ENCODE data around the gene LDLRAD3. TPM values are rescaled to one million over a fixed set of nuclear protein-coding genes. Genes with fewer than 3 reads are reported as not detected.

The LDLRAD3 gene
- total RNA-seq, 4 donors from 2014 or later: 0.37 to 43.2 (median 3.7) TPM

DNA sequence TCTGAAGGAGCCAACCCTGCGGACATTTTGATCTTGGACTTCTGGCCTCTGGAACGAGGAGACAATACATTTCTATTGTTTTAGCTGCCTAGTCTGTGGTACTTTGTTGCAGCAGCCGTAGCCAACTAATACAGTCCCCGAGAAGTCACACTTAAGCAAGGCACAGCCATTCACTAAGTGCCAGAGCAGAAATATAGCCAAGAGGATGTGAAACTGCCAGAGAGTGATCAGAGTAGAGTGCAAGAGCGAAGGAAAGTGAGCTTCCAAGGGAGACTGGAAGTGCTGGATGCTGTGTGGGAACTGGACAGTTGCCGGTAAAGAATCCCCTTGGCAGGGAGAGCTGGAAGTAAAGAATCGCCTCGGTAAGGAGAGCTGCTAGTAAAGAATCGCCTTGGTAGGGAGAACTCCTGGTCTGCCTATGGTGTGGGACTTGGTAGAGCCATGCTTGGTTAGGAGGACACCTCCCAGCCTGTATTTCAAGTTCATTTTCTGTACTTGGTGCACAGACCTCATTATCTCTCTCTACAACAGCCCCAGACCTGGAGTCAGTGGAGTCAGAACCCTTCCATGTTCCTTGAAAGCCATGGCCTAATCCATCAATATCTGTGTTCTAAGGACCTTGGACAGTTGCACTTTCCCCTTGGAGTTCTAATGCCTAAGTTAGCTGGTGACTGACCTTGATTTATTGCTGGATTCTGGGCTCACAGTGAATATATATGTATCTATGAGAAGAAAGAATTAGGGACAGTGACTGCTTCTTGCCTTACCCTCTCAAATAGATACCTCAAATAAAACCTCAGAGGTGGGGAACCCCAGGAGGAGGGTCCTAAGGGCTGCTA, 162.1 kb downstream of the LDLRAD3 start:
- intact Hi-C loops (cut with DNase I; ENCODE audit: low total_unique reads) (no loop called here), in situ Hi-C loops (cut with MboI; ENCODE audit: low pct_ligation_motif_present in 1 of 4, low pct_unique_long_range_greater_than_20kb in 1 of 4, low sequenced_read_pairs in 3 of 4) (no loop called here)
- Histone ChIP-seq H3K9me3 (no peaks in the 10 kb centered on the region), H3K36me3 (no peaks in the 10 kb centered on the region), H3K4me3 (no peak overlapping the region), H3K27ac (no peak overlapping the region), H3K4me1 (no peaks in the 10 kb centered on the region), H3K27me3 (no peaks in the 10 kb centered on the region)
- no peak for DNase-seq
- WGBS, 2 donors (ENCODE audit: low coverage in 1 of 2): 76 to 86% methylated on average over 2 to 9 of the region's 9 CpGs
- TF ChIP-seq POLR2A (IDR thresholded peaks at IDR 0.05): no peak
- TF ChIP-seq EP300 (IDR thresholded peaks at IDR 0.05; ENCODE audit: low read depth): no peak
- TF ChIP-seq POLR2AphosphoS5 (IDR thresholded peaks at IDR 0.05): no peak
- no peak for TF ChIP-seq CTCF (IDR thresholded peaks at IDR 0.05)

- intact Hi-C loops (cut with DNase I; ENCODE audit: low total_unique reads) (no loop called here), in situ Hi-C loops (cut with MboI; ENCODE audit: low pct_ligation_motif_present in 1 of 4, low pct_unique_long_range_greater_than_20kb in 1 of 4, low sequenced_read_pairs in 3 of 4) (no loop called here)
- DNase-seq: no peak
- Histone ChIP-seq H3K27ac (no peak overlapping the region), H3K27me3 (no peaks in the 10 kb centered on the region), H3K9me3 (no peaks in the 10 kb centered on the region), H3K36me3 (no peaks in the 10 kb centered on the region), H3K4me3 (no peak overlapping the region), H3K4me1 (no peaks in the 10 kb centered on the region)
- WGBS, 2 donors (ENCODE audit: low coverage in 1 of 2): 91 to 100% methylated on average over 1 to 5 of the region's 5 CpGs
- TF ChIP-seq EP300 (IDR thresholded peaks at IDR 0.05; ENCODE audit: low read depth): no peak
- no peak for TF ChIP-seq CTCF (IDR thresholded peaks at IDR 0.05)
- TF ChIP-seq POLR2AphosphoS5 (IDR thresholded peaks at IDR 0.05): no peak
- no peak for TF ChIP-seq POLR2A (IDR thresholded peaks at IDR 0.05)
Observed at GRCh38 chr11:36107547-36107946, 163.7 kb downstream of the LDLRAD3 start.

DNA sequence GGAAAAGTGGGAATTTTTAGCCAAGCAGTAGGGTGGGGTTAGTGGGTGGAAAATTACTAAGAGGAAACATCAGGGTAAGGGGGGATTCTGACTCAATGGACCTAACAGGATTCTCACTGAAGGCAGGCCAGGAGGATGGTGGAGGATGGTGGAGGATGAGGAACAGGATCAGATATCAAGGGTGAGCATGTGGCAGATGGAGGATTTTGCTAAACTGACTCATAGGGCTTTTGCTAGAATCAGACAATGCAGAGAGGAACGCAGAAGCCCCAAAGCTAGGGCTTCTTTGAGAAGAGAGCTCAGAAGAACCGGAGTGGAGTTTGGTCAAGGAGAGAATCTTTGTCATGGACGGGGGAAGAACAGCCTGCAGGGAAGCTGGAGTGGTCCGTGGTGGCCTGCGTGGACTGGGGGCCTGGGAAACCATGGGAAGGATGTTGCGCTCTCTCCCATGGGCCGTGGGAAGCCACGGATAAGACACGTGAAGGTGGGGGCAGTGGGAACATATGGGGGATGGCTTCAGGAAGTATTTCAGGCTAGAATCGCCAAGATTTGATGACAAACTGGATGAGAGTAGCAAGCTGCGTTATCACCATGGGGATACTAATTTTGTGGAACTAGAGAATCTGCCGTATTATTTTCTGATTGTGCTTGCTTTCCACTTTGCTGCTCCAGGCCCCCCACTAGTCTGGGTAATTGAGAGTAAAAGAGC, 165.2 kb downstream of the LDLRAD3 start:
- TF ChIP-seq POLR2A (IDR thresholded peaks at IDR 0.05) (no peak), CTCF (IDR thresholded peaks at IDR 0.05) (no peak), EP300 (IDR thresholded peaks at IDR 0.05; ENCODE audit: low read depth) (no peak), POLR2AphosphoS5 (IDR thresholded peaks at IDR 0.05) (no peak)
- Histone ChIP-seq H3K4me1 (no peaks in the 10 kb centered on the region), H3K27ac (no peak overlapping the region), H3K9me3 (no peaks in the 10 kb centered on the region), H3K27me3 (no peaks in the 10 kb centered on the region), H3K36me3 (no peaks in the 10 kb centered on the region), H3K4me3 (no peak overlapping the region)
- in situ Hi-C loops (cut with MboI; ENCODE audit: low pct_ligation_motif_present in 1 of 4, low pct_unique_long_range_greater_than_20kb in 1 of 4, low sequenced_read_pairs in 3 of 4): no loop called here
- intact Hi-C loops (cut with DNase I; ENCODE audit: low total_unique reads): no loop called here
- WGBS, 2 donors (ENCODE audit: low coverage in 1 of 2): 82 to 86% methylated on average over 2 to 12 of the region's 12 CpGs
- DNase-seq: no peak

- Histone ChIP-seq H3K36me3 (no peaks in the 10 kb centered on the region), H3K4me3 (no peak overlapping the region), H3K27me3 (no peaks in the 10 kb centered on the region), H3K9me3 (no peaks in the 10 kb centered on the region), H3K27ac (no peak overlapping the region), H3K4me1 (no peaks in the 10 kb centered on the region)
- no peak for DNase-seq
- 70 to 92% methylated on average over 2 to 3 of the region's 3 CpGs for WGBS, 2 donors (ENCODE audit: low coverage in 1 of 2)
- in situ Hi-C loops (cut with MboI; ENCODE audit: low pct_ligation_motif_present in 1 of 4, low pct_unique_long_range_greater_than_20kb in 1 of 4, low sequenced_read_pairs in 3 of 4) (no loop called here), intact Hi-C loops (cut with DNase I; ENCODE audit: low total_unique reads) (no loop called here)
- TF ChIP-seq CTCF (IDR thresholded peaks at IDR 0.05): no peak
- TF ChIP-seq POLR2A (IDR thresholded peaks at IDR 0.05): no peak
- no peak for TF ChIP-seq EP300 (IDR thresholded peaks at IDR 0.05; ENCODE audit: low read depth)
- no peak for TF ChIP-seq POLR2AphosphoS5 (IDR thresholded peaks at IDR 0.05)
Observed at GRCh38 chr11:36109590-36109849, 165.7 kb downstream of the LDLRAD3 start.
